Esophagus muscularis mucosa (tissue), 4 donors: ENCODE data around the gene MRPL33. TPM values are rescaled to one million over a fixed set of nuclear protein-coding genes. Genes with fewer than 3 reads are reported as not detected.
"Not testable (repeated sequence)": the region's sequence is repeated elsewhere in the genome, so short reads cannot be mapped to it uniquely, and the experiment has no call there.

Experiments used
- DNase-seq: peaks from one replicate; pipeline ENCODE4 v3.0.0-alpha.2; 2017; ENCODE audit errors: extremely low spot score
- H3K27ac ChIP-seq, 4 donors: fragments of 200-600 bp; sonication (generic); replicated peaks in 1 of 4; 1 replicate in 3 of 4; 2 replicates in 1 of 4; pipeline ENCODE4 v1.5.1; 2016 to 2019; ENCODE audit warnings: mild to moderate bottlenecking in 1 of 4
- H3K27me3 ChIP-seq, 4 donors: fragments of 200-600 bp; sonication (generic); one replicate each; pipeline versions ENCODE4 v1.5.1 to v1.6.0; 2016 to 2019
- H3K36me3 ChIP-seq, 4 donors: fragments of 200-600 bp; sonication (generic); one replicate each; pipeline ENCODE4 v1.5.1; 2016 to 2019
- H3K4me1 ChIP-seq, 4 donors: fragments of 200-600 bp; sonication (generic); one replicate each; pipeline ENCODE4 v1.5.1; 2016 to 2019
- H3K4me3 ChIP-seq, 4 donors: fragments of 200-600 bp; sonication (generic); 1 replicate in 2 of 4; 2 replicates in 2 of 4; pipeline ENCODE4 v1.5.1; 2016 to 2019; ENCODE audit warnings: mild to moderate bottlenecking in 4 of 4, moderate library complexity in 1 of 4
- H3K9me3 ChIP-seq, 4 donors: fragments of 200-600 bp; sonication (generic); 1 replicate in 3 of 4; 2 replicates in 1 of 4; pipeline ENCODE4 v1.5.1; 2016 to 2019
- CTCF ChIP-seq, 3 experiments: fragments of 200-600 bp in 2 of 3; fragments of 450-650 bp in 1 of 3; sonication (generic) in 2 of 3; IDR thresholded peaks; one replicate each; pipeline ENCODE4 v1.5.1; 2017 to 2019; ENCODE audit warnings: antibody characterized with exemption in 3 of 3, mild to moderate bottlenecking in 2 of 3, moderate library complexity in 1 of 3
- EP300 ChIP-seq: sonication (generic); formaldehyde crosslinking; IDR thresholded peaks from one replicate; pipeline ENCODE4 v1.6.1; 2017; ENCODE audit warnings: antibody characterized with exemption
- POLR2A ChIP-seq: fragments of 450-650 bp; IDR thresholded peaks from one replicate; pipeline ENCODE4 v1.6.1; 2017; ENCODE audit warnings: antibody characterized with exemption, moderate library complexity, mild to moderate bottlenecking, low read depth
- POLR2AphosphoS5 ChIP-seq, 2 donors: sonication (generic); formaldehyde crosslinking; IDR thresholded peaks; one replicate each; pipeline ENCODE4 v1.6.1; 2017; ENCODE audit warnings: antibody characterized with exemption in 2 of 2
- WGBS: methylation state at CpG from one replicate; pipeline ENCODE4 v1.1.5; 2018; 5-methylcytosine and 5-hydroxymethylcytosine counted together
- intact Hi-C: fragments of 100-400 bp; cut with DNase I; formaldehyde crosslinking; loops from one replicate; pipeline ENCODE4 v1.15.1; 2023
- total RNA-seq, 4 donors: library from RNA; depleted of rRNA; stranded (reverse); fragments of >200 nt; gene quantifications; one replicate each; pipeline versions ENCODE4 v1.1.0 to v1.2.1, GENCODE V29; 2016

MRPL33 gene
- total RNA-seq, 4 donors from 2014 or later, result 283 to 500 (median 345) TPM

GRCh38 chr2:27763907-27764267, 7.6 kb upstream of the MRPL33 start:
- WGBS, result 84% methylated on average over 6 of the region's 7 CpGs
- intact Hi-C loops, result loop anchor here (5.0 kb wide), 1 partner anchor 48 kb away; no protein-coding TSS in a partner anchor
- no peak overlapping the region for H3K27ac ChIP-seq

GRCh38 chr2:27764526-27764925, 7.0 kb upstream of the MRPL33 start:
- H3K9me3 ChIP-seq, H3K36me3 ChIP-seq, H3K27me3 ChIP-seq, H3K27ac ChIP-seq, H3K4me3 ChIP-seq: not testable (repeated sequence)
- peaks cover 4 to 10% (median 8%) of the 10 kb centered on the region in 4 donors for H3K4me1 ChIP-seq
- peak; percentile 24 for DNase-seq
- WGBS, result 92% methylated on average over 3 of the region's 3 CpGs
- intact Hi-C loops, result loop anchor here (5.0 kb wide), 1 partner anchor 48 kb away; no protein-coding TSS in a partner anchor

More at GRCh38 chr2:27763907-27764267, 7.6 kb upstream of the MRPL33 start:
- TF ChIP-seq EP300 (no peak), POLR2A (no peak), POLR2AphosphoS5 (IDR thresholded peaks at IDR 0.05) (no peak), CTCF (IDR thresholded peaks at IDR 0.05) (no peak)
- peak; percentile 60 for DNase-seq
- Histone ChIP-seq H3K4me3 (no peak overlapping the region), H3K36me3 (no peaks in the 10 kb centered on the region), H3K27me3 (no peaks in the 10 kb centered on the region), H3K9me3 (no peaks in the 10 kb centered on the region), H3K4me1 (peaks cover 4 to 10% (median 8%) of the 10 kb centered on the region in 4 donors)

- H3K27ac ChIP-seq, result no peak overlapping the region
- no peaks in the 10 kb centered on the region for H3K9me3 ChIP-seq
- H3K36me3 ChIP-seq, result no peaks in the 10 kb centered on the region
- H3K4me1 ChIP-seq, result peaks cover 4 to 10% (median 9%) of the 10 kb centered on the region in 4 donors
- 45% methylated on average over 22 of the region's 29 CpGs for WGBS
- peak overlapping the region; percentile 36 to 46 (median 40) for H3K4me3 ChIP-seq
- H3K27me3 ChIP-seq, result no peaks in the 10 kb centered on the region
- DNase-seq, result peak; percentile 89
- intact Hi-C loops, result no loop called here
- TF ChIP-seq EP300 (no peak), POLR2A (no peak), POLR2AphosphoS5 (IDR thresholded peaks at IDR 0.05) (no peak), CTCF (IDR thresholded peaks at IDR 0.05) (no peak)
These were observed 5.8 kb upstream of the MRPL33 start for GRCh38 chr2:27765621-27766286.

- Histone ChIP-seq H3K9me3 (no peaks in the 10 kb centered on the region), H3K27me3 (no peaks in the 10 kb centered on the region), H3K27ac (no peak overlapping the region), H3K4me3 (peak overlapping the region in 3 of 4 donors; percentile 36 to 46 (median 43)), H3K4me1 (peaks cover 4 to 15% (median 11%) of the 10 kb centered on the region in 4 donors), H3K36me3 (no peaks in the 10 kb centered on the region)
- TF ChIP-seq POLR2AphosphoS5 (IDR thresholded peaks at IDR 0.05), result no peak
- TF ChIP-seq POLR2A, result no peak
- no peak for TF ChIP-seq CTCF (IDR thresholded peaks at IDR 0.05)
- no peak for TF ChIP-seq EP300
- 83% methylated on average over 2 of the region's 2 CpGs for WGBS
- intact Hi-C loops, result no loop called here
- DNase-seq, result no peak
These were observed 5.2 kb upstream of the MRPL33 start for GRCh38 chr2:27766287-27766661.

GRCh38 chr2:27771202-27771547, 344 bp upstream of the MRPL33 start:
- peaks cover 20 to 42% (median 42%) of the 10 kb centered on the region in 4 donors for H3K4me1 ChIP-seq
- no peak for TF ChIP-seq POLR2A
- no peak for TF ChIP-seq CTCF (IDR thresholded peaks at IDR 0.05)
- TF ChIP-seq EP300, result no peak
- TF ChIP-seq POLR2AphosphoS5 (IDR thresholded peaks at IDR 0.05), result no peak
- no peak for DNase-seq
- WGBS, result 11% methylated on average over 13 of the region's 13 CpGs
- peak overlapping the region; percentile 87 to 94 (median 88) for H3K27ac ChIP-seq
- intact Hi-C loops, result loop anchor here (5.0 to 10.0 kb wide), 3 partner anchors 49 to 624 kb away; partner anchors contain the start of gene FOSL2
- peaks cover 0 to 8% (median 7%) of the 10 kb centered on the region in 4 donors for H3K36me3 ChIP-seq
- no peaks in the 10 kb centered on the region for H3K9me3 ChIP-seq
- H3K27me3 ChIP-seq, result no peaks in the 10 kb centered on the region
- peak overlapping the region; percentile 68 to 77 (median 74) for H3K4me3 ChIP-seq
